Activated gamma-delta T cell (primary cell): Measurements from ENCODE around the gene ZNF581.

Experiments
- DNase-seq: peaks from one replicate; lab custom pipeline; 2025; lab: John Stamatoyannopoulos, UW

Gene ZNF581

GRCh38 chr19:55680339-55681130 is 37.1 kb downstream of the ZNF581 start:
- DNase-seq = no peak

DNA sequence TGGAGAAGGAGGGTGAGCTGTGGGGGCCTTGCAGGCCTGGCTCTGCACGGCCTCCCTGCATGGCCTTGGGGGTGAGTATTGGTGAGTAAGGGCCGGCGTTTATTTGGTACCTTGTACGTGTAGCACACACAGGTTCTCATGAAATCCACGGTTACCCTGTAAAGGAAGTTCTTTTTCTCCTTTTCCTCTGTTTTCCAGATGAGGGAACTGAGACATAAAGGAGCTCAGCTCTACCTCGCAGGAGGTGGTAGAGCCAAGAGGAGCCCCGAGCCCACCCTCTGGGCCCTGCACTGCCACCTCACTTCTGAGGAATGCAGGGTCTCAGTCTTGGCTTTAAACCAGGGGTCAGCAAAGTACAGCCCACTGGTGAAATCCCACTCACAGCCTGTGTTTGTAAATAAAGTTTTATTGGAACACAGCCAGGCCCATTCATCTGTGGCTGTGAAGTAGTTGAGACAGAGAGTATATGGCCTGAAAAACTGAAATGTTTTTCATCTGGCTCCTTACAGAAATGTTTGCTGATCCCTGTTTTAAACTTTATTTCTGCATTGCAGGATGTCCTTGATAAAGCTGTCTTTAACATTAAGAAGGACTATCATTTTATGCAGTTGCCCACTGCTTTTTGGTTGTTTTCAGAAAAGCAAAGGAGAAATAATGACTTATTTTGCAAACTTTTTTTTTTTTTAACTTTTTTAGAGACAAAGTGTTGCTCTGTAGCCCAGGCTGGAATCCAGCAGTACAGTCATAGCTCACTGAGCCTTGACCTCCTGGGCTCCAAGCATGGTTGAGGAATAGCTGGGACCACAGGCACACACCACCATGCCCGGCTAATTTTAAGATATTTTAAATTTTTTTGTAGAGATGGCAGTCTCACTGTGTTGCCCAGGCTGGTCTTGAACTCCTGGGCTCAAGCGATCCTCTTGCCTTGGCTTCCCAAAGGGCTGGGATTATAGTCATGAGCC is 38.0 kb downstream of the ZNF581 start:
- no peak for DNase-seq

DNA sequence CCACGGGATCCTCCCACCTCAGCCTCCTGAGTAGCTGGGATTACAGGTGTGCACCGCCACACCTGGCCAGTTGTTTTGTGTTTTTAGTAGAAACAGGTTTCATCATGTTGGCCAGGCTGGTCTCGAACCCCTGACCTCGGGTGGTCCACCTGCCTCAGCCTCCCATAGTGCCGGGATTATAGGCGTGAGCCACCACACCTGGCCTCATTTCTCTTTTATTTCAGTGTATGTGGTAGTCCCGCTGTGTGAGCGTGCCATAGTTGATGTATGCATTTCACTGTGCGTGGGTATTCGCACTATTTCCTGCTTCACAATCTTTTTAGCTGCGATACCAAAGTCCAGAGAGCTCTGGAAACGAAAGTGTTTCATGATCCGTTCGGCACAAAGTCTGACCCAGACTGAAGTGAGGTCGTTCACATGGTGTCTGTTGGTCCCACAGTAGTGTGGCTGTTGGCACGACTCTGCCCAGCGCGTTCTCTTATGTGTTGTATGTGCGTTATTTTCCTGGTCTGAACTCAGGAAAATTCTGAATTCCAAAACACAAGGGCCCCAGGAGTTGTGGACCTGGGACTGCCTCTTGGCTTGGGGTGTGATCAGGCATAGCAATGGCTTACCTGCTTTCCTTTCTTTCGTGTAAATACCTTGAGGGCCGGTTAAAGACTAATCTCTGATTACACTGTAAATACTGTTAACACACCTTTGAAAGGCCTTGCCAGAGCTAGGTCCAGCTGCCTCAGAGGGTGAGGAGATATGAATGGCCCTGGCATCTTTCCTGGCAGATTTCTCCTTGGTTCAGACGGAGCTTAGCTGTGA is 40.2 kb downstream of the ZNF581 start:
- no peak for DNase-seq

DNA sequence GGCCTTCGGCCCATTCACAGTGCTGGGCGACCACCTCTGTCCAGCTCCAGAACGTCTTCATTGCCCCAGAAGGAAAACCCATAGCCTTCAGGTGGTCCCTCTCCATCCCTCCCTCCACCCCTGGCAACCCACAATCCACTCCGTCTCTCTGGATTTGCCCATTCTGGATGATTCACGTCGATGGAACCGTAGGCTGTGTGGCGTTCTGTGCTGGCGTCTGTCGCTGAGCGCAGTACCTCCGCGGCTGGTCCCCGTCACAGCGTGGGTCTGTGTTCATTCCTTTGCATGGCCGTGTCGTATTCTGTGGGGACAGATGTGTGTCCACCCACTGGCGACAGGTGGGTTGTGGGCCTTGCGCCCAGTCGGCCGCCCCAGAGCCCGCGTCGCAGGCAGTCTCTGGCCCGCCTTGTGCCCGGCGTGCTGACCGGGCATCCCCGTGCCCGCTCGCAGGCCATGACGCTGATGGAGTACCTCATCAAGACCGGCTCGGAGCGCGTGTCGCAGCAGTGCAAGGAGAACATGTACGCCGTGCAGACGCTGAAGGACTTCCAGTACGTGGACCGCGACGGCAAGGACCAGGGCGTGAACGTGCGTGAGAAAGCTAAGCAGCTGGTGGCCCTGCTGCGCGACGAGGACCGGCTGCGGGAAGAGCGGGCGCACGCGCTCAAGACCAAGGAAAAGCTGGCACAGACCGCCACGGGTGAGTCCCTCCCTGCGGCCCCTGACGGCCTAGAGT is 41.7 kb downstream of the ZNF581 start:
- DNase-seq = no peak

DNA sequence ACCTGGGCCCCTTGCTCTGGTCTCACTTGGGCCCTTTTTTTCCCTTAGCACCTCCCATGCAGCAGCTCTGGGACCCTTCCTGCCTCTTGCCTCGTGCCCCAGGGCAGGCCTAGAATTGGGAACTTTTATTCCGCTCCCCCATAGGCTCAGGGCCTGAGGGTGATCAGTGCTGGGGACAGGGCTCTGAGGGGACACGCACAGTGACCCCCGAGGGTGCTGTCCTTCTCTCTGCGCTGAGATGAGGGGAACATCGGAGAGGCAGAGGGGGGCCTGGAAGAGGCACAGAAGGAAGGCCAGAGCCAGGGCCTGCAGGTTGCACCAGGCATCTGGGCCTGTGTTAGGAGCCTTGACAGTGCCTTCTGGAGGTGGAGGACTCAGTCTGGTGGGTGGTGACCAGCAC is 42.3 kb downstream of the ZNF581 start:
- no peak for DNase-seq

- no peak for DNase-seq
These were observed 43.0 kb downstream of the ZNF581 start for GRCh38 chr19:55686311-55687050.

DNA sequence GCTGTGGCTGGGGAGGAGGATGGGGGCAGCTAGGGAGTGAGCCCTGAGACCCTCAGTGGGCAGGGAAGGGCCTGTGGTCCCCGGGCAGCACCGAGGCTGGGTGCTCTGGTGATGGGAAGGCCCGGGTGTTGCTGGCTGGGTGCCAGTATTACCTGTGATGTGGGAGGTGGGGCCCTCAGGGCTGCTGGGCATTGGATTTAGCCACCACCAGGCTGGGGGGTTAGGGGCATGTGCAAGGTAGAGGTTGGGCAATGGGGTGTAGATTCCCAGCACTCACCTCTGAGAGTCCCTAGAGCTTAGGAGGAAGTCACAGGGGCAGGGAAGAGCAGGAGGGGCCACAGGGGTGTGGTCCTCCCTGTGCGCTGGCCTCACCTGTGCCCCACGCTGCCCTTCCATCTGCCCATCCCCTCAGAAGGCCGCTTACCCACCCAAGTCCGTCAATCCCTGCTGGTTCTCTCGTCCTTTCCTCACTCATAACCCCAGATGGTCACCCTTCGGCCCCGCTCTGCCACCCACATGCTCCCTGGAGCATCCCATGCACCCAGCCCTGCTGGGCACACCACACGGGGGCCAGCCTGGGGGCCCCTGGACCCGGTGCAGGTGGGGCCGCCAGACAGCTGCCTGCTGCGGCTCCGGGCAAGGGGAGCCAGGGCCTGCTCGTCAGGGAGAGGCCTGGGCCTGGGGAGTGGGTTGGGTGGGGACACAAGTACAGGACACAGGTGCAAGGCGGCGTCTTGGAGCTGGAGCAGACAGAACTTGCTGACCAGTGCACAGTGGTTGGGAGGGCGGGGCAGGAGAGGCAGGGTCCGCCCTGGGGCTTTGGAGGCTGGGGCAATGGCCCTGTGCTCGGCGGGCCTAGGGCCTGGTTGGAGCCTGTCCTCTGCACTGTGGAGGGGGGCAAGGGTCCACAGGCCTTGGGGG is 44.1 kb downstream of the ZNF581 start:
- DNase-seq = no peak

GRCh38 chr19:55688422-55689218 is 45.2 kb downstream of the ZNF581 start:
- no peak for DNase-seq

- DNase-seq = no peak
These were observed 46.1 kb downstream of the ZNF581 start for GRCh38 chr19:55689411-55690108.

DNA sequence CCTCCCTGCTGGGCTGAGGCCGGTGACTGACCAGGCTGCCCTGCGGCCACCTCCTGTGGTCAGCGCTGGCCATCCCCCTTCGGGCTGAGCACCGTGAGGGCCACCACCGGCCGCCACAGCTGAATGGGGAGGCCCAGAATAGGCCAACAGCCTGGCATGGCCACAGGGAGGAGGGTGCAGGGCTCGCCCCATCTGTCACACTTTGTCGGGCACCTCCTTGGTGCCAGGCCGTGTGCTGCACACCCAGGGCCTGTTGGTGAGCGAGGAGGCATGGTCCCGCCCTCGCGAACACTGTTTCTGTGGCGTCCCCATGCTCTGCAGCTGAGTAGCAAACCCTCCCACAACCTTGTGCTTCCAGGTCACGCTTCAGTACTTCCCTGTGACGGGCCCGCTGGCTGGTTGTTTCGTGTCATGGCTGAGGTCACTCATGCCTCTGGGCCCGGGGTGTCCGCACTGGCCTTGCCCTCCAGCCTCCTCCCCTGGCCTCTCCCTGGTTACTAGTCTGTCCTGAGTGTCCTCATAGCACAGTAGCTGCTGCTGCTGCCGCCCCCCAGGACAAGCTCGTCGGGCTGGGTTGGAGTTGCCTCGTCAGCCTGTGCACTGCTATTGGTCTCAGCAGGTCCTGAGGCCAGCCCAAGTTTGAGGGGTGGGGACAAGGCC is 46.8 kb downstream of the ZNF581 start:
- DNase-seq = no peak

GRCh38 chr19:55690769-55691545 is 47.5 kb downstream of the ZNF581 start:
- no peak for DNase-seq

- DNase-seq = no peak
These were observed 48.4 kb downstream of the ZNF581 start for GRCh38 chr19:55691561-55692481.

- DNase-seq = no peak
These were observed 49.2 kb downstream of the ZNF581 start for GRCh38 chr19:55692681-55693081.

DNA sequence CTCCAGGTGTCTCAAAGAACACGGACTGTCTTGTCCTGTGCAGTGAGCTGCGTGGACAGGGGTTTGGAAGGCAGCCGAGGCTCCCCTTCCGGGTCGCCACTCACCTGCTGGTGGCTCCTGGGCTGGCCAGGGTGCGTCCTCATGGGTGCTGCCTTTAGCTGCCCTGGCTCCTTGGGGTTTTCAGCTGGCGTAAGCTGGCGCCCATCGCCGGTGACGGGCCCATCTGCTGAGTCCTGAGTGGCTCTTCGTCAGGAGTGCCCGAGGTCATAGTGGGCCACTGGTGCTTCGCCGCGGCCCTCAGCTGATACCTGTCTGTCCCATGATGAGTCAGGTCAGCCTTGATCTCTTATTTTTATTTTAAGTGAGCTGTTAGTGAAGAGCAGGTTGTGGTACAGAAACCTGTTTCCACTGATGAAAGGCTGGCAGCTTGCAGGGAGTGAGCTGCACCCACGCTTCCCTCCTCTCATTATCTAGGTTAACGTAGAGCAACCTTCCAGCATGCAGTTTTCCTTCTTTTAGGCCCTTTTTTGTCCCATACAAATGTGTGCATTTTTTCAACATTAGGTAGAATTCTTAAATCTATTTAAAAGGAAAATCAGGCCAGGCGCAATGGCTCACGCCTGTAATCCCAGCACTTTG is 50.0 kb downstream of the ZNF581 start:
- no peak for DNase-seq

- DNase-seq = no peak
These were observed 50.8 kb downstream of the ZNF581 start for GRCh38 chr19:55694241-55694655.
